Ovary (tissue), 9 donors: Measurements from ENCODE around the gene RBM33. TPM values are rescaled to one million over a fixed set of nuclear protein-coding genes. Genes with fewer than 3 reads are reported as not detected.

Experiments
- DNase-seq, 5 donors: peaks; one replicate each; pipeline ENCODE4 v3.0.0-alpha.2; 2019 to 2020
- H3K27ac ChIP-seq, 2 donors: fragments of 200-600 bp; one replicate each; pipeline versions ENCODE4 v1.5.1 to v1.8.0; 2019 to 2022
- H3K27me3 ChIP-seq: fragments of 200-600 bp; one replicate; pipeline ENCODE4 v1.8.0; 2022
- H3K36me3 ChIP-seq: fragments of 200-600 bp; sonication (generic); one replicate; pipeline ENCODE4 v1.5.1; 2019
- H3K4me1 ChIP-seq: one replicate; pipeline ENCODE4 v1.8.1; 2013; ENCODE audit warnings: mild to moderate bottlenecking, moderate library complexity; ENCODE audit not compliant: insufficient read depth
- H3K4me3 ChIP-seq: fragments of 200-600 bp; sonication (generic); one replicate; pipeline ENCODE4 v1.5.1; 2017
- H3K9me3 ChIP-seq, 2 donors: fragments of 200-600 bp in 1 of 2; sonication (generic) in 1 of 2; one replicate each; pipeline versions ENCODE4 v1.5.1 to v1.8.1; 2013 to 2019; ENCODE audit warnings: mild to moderate bottlenecking in 1 of 2, moderate library complexity in 1 of 2
- CTCF ChIP-seq, 3 donors: fragments of 450-650 bp in 2 of 3; fragments of 200-600 bp in 1 of 3; IDR thresholded peaks; one replicate each; pipeline versions ENCODE4 v1.5.1 to v1.8.0; 2016 to 2022; ENCODE audit warnings: antibody characterized with exemption in 3 of 3, mild to moderate bottlenecking in 1 of 3
- EP300 ChIP-seq: sonication (generic); formaldehyde crosslinking; IDR thresholded peaks from one replicate; pipeline ENCODE4 v1.6.1; 2017; ENCODE audit warnings: antibody characterized with exemption
- POLR2A ChIP-seq: fragments of 450-650 bp; IDR thresholded peaks from one replicate; pipeline ENCODE4 v1.6.1; 2017; ENCODE audit warnings: antibody characterized with exemption, mild to moderate bottlenecking, moderate library complexity
- WGBS, 3 donors: extraction: QIAGEN DNeasy Blood & Tissue Kit in 1 of 3; methylation state at CpG; one replicate each; pipeline versions ENCODE4 v1.1.5 to v1.1.7; 2013 to 2017; 5-methylcytosine and 5-hydroxymethylcytosine counted together
- intact Hi-C, 4 donors: fragments of 100-400 bp; cut with DNase I; formaldehyde crosslinking; loops; one replicate each; pipeline versions ENCODE4 v1.11.0 to v1.15.1; 2022 to 2023
- polyA plus RNA-seq, 2 donors: library from polyadenylated mRNA; stranded (reverse); fragments of 200-250 nt in 1 of 2; fragments of 350-450 nt in 1 of 2; fragmentation: Illumina TruSeq in 1 of 2; extraction: RNeasy Lipid Tissue Mini Kit (QIAGEN cat#74804) in 1 of 2; gene quantifications; one replicate each; pipeline ENCODE4 v1.2.3, GENCODE V29; 2013 to 2014
- total RNA-seq, 7 donors: library from RNA; depleted of rRNA in 2 of 7; stranded (reverse); fragments of >200 nt in 2 of 7; fragmentation: NEBNext Ultra II Directional in 3 of 7; extraction: Animal tissue kit (Norgen Biotek cat#: 25700) in 3 of 7; gene quantifications; one replicate each; pipeline versions ENCODE4 v1.1.0 to v1.2.4, GENCODE V29; 2016 to 2023
- donor health status: DM: no; HTN: no; CAD: no; lungs with moderate emphysema.
- donor health status: DM: no; HTN: no; CAD: no.
- donor health status: Bipolar disorder and iron deficiency.
- donor health status: DM: yes; HTN: yes; CAD: no.
- donor health status: DM: no; HTN: no; CAD: no.
- donor health status: DM: yes; HTN: yes; CAD: no.

The RBM33 gene
- total and polyA plus RNA-seq, 9 donors, result 19.8 to 62.0 (median 49.3) TPM

GRCh38 chr7:155710031-155710430, 65.6 kb downstream of the RBM33 start:
- no peaks in the 10 kb centered on the region for H3K9me3 ChIP-seq
- H3K4me3 ChIP-seq, result no peak overlapping the region
- TF ChIP-seq CTCF (IDR thresholded peaks at IDR 0.05), result no peak
- no peak for TF ChIP-seq POLR2A
- no peak for TF ChIP-seq EP300
- no peak overlapping the region for H3K27ac ChIP-seq
- peaks cover 1% of the 10 kb centered on the region for H3K4me1 ChIP-seq
- no peaks in the 10 kb centered on the region for H3K36me3 ChIP-seq
- 77 to 83% (median 78%) methylated on average over 6 of the region's 6 CpGs for WGBS, 3 donors
- intact Hi-C loops, result no loop called here
- no peak for DNase-seq
- no peaks in the 10 kb centered on the region for H3K27me3 ChIP-seq

GRCh38 chr7:155710530-155710929, 66.1 kb downstream of the RBM33 start:
- Histone ChIP-seq H3K4me3 (no peak overlapping the region), H3K36me3 (no peaks in the 10 kb centered on the region), H3K27me3 (no peaks in the 10 kb centered on the region), H3K4me1 (peaks cover 1% of the 10 kb centered on the region), H3K9me3 (no peaks in the 10 kb centered on the region), H3K27ac (no peak overlapping the region)
- no peak for TF ChIP-seq POLR2A
- intact Hi-C loops, result no loop called here
- DNase-seq, result no peak
- 76 to 91% (median 86%) methylated on average over 1 of the region's 1 CpG for WGBS, 3 donors

GRCh38 chr7:155711081-155711480, 66.6 kb downstream of the RBM33 start:
- Histone ChIP-seq H3K4me1 (peaks cover 1% of the 10 kb centered on the region), H3K36me3 (no peaks in the 10 kb centered on the region), H3K27ac (no peak overlapping the region), H3K9me3 (no peaks in the 10 kb centered on the region), H3K27me3 (no peaks in the 10 kb centered on the region), H3K4me3 (no peak overlapping the region)
- intact Hi-C loops, result no loop called here
- DNase-seq, result no peak
- TF ChIP-seq EP300, result no peak
- no peak for TF ChIP-seq CTCF (IDR thresholded peaks at IDR 0.05)
- no peak for TF ChIP-seq POLR2A
- WGBS, 3 donors, result 71 to 86% (median 78%) methylated on average over 16 of the region's 16 CpGs

GRCh38 chr7:155713384-155713783, 68.9 kb downstream of the RBM33 start:
- intact Hi-C loops, result no loop called here
- no peaks in the 10 kb centered on the region for H3K36me3 ChIP-seq
- 84 to 89% (median 89%) methylated on average over 10 of the region's 10 CpGs for WGBS, 3 donors

GRCh38 chr7:155714702-155715101, 70.2 kb downstream of the RBM33 start:
- H3K9me3 ChIP-seq, result no peaks in the 10 kb centered on the region
- H3K4me1 ChIP-seq, result peaks cover 1% of the 10 kb centered on the region
- H3K27me3 ChIP-seq, result no peaks in the 10 kb centered on the region
- 90 to 92% (median 90%) methylated on average over 6 of the region's 6 CpGs for WGBS, 3 donors
- H3K4me3 ChIP-seq, result no peak overlapping the region
- H3K27ac ChIP-seq, result no peak overlapping the region
- no peak for DNase-seq
- no peak for TF ChIP-seq POLR2A
- TF ChIP-seq CTCF (IDR thresholded peaks at IDR 0.05), result no peak
- TF ChIP-seq EP300, result no peak
- intact Hi-C loops, result no loop called here
- no peaks in the 10 kb centered on the region for H3K36me3 ChIP-seq

More at GRCh38 chr7:155713384-155713783, 68.9 kb downstream of the RBM33 start:
- TF ChIP-seq POLR2A (no peak), CTCF (IDR thresholded peaks at IDR 0.05) (no peak), EP300 (no peak)
- Histone ChIP-seq H3K4me1 (peaks cover 1% of the 10 kb centered on the region), H3K4me3 (no peak overlapping the region), H3K27me3 (no peaks in the 10 kb centered on the region), H3K9me3 (no peaks in the 10 kb centered on the region), H3K27ac (no peak overlapping the region)
- no peak for DNase-seq
